ENCODE results near the gene AURKA. TPM values are rescaled to one million over a fixed set of nuclear protein-coding genes. Genes with fewer than 3 reads are reported as not detected.

The AURKA gene
- total RNA-seq, 1 donor from 2014 or later: 42.3 TPM

DNA sequence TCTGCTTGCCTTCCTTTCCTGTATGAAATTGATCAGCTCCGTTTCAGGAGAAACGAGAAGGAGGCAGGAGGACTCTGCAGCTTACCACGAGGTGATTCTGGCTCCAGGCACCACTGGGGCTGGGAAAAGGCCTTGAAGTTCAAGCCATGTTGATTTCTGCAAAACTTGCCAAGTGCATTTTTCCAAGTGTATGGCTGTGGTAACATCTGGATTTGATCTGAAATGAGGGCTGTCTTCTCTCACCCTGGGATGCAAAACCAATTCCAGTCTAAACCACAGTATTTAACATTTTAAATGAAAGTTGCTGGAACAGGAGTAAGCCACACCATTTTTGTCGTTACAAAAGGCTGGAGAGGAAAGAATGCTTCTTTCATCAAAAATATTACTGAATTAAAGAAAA is 69.3 kb downstream of the AURKA start:
- no peaks in the 10 kb centered on the region for H3K9me3 Mint-ChIP-seq
- DNase-seq: no peak
- peaks cover 5% of the 10 kb centered on the region for H3K4me1 Mint-ChIP-seq
- H3K27me3 Mint-ChIP-seq: peaks cover 8% of the 10 kb centered on the region
- no peak overlapping the region for H3K27ac Mint-ChIP-seq
- no peaks in the 10 kb centered on the region for H3K36me3 Mint-ChIP-seq (ENCODE audit: low read depth)
- no peak overlapping the region for H3K4me3 Mint-ChIP-seq
- intact Hi-C loops (cut with micrococcal nuclease): no loop called here

Other genes starting within 250 kb of the AURKA start
- not detected in 2 replicates for gene MC3R, start 143.5 kb downstream of the AURKA start, total RNA-seq
- gene FAM210B, start 33.2 kb downstream of the AURKA start, total RNA-seq: 5.5 and 6.0 TPM in 2 replicates
- 52.2 and 52.5 TPM in 2 replicates for gene CSTF1, start 430 bp upstream of the AURKA start, total RNA-seq
- 2.8 and 3.1 TPM in 2 replicates for gene CASS4, start 20.0 kb upstream of the AURKA start, total RNA-seq
- 92.3 and 96.5 TPM in 2 replicates for gene RTF2, start 76.4 kb upstream of the AURKA start, total RNA-seq
- gene FAM209A, start 132.5 kb upstream of the AURKA start, total RNA-seq: 0.90 and 1.2 TPM in 2 replicates
- 1.3 and 1.5 TPM in 2 replicates for gene FAM209B, start 141.0 kb upstream of the AURKA start, total RNA-seq
- not detected in 2 replicates for gene TFAP2C, start 237.1 kb upstream of the AURKA start, total RNA-seq